ENCODE measurements around the gene SUPT7L. TPM values are rescaled to one million over a fixed set of nuclear protein-coding genes. Genes with fewer than 3 reads are reported as not detected.
"Not testable (repeated sequence)": the region's sequence is repeated elsewhere in the genome, so short reads cannot be mapped to it uniquely, and the experiment has no call there.

The SUPT7L gene
- total RNA-seq, 1 donor from 2014 or later, result 30.5 TPM

DNA sequence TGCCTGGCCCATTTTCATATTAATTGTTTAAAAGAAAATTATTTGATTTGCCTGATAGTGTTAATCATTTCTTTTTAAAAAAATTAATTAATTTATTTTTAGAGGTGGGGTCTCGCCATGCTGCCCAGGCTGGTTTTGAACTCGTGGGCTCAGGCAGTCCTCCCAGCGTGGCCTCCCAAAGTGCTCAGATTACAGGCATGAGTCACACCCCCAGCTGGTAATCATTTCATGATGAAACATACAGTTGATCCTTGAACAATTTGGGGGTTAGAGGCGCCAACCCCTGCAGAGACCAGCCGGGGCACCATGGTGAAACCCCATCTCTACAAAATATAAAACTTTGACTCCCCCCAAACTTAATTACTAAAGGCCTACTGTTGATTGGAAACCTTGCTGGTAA is 26.6 kb downstream of the SUPT7L start:
- intact Hi-C loops (cut with DNase I), result no loop called here
- no peak for TF ChIP-seq CTCF (IDR thresholded peaks at IDR 0.05)
- H3K4me3 ChIP-seq, result no peak overlapping the region
- DNase-seq (no peak), ATAC-seq (no peak)
- peaks cover 99% of the 10 kb centered on the region for H3K36me3 ChIP-seq
- no peaks in the 10 kb centered on the region for H3K4me1 ChIP-seq
- no peak overlapping the region for H3K27ac ChIP-seq
- no peaks in the 10 kb centered on the region for H3K27me3 ChIP-seq
- no peaks in the 10 kb centered on the region for H3K9me3 ChIP-seq

GRCh38 chr2:27634291-27634690 is 29.1 kb downstream of the SUPT7L start:
- H3K4me1 ChIP-seq, result peaks cover 8% of the 10 kb centered on the region
- no peak for DNase-seq
- no peak for TF ChIP-seq CTCF (IDR thresholded peaks at IDR 0.05)
- no peak overlapping the region for H3K27ac ChIP-seq
- no peak overlapping the region for H3K4me3 ChIP-seq
- peaks cover 88% of the 10 kb centered on the region for H3K36me3 ChIP-seq
- H3K27me3 ChIP-seq, result no peaks in the 10 kb centered on the region
- no peak for ATAC-seq
- intact Hi-C loops (cut with DNase I), result no loop called here
- no peaks in the 10 kb centered on the region for H3K9me3 ChIP-seq

DNA sequence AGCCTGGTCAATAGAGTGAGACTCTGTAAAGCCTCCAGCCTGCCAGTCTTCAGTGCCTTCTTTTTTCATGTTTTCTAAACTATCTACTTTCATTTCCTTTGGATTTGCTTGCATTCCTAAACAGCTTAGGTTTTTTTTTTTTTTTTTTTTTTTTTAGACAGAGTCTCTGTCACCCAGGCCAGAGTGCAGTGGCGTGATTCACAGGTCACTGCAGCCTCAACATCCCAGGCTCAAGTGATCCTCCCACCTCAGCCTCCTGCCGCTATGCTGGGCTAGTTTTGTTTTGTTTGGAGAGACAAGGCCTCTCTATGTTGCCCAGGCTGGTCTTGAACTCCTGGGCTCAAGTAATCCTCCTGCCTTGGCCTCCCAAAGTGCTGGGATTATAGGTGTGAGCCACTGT is 33.2 kb downstream of the SUPT7L start:
- intact Hi-C loops (cut with DNase I); ATAC-seq; H3K27me3 ChIP-seq; DNase-seq; H3K27ac ChIP-seq; H3K4me3 ChIP-seq; H3K9me3 ChIP-seq: not testable (repeated sequence)
- H3K4me1 ChIP-seq, result peaks cover 12% of the 10 kb centered on the region
- H3K36me3 ChIP-seq, result peaks cover 47% of the 10 kb centered on the region

DNA sequence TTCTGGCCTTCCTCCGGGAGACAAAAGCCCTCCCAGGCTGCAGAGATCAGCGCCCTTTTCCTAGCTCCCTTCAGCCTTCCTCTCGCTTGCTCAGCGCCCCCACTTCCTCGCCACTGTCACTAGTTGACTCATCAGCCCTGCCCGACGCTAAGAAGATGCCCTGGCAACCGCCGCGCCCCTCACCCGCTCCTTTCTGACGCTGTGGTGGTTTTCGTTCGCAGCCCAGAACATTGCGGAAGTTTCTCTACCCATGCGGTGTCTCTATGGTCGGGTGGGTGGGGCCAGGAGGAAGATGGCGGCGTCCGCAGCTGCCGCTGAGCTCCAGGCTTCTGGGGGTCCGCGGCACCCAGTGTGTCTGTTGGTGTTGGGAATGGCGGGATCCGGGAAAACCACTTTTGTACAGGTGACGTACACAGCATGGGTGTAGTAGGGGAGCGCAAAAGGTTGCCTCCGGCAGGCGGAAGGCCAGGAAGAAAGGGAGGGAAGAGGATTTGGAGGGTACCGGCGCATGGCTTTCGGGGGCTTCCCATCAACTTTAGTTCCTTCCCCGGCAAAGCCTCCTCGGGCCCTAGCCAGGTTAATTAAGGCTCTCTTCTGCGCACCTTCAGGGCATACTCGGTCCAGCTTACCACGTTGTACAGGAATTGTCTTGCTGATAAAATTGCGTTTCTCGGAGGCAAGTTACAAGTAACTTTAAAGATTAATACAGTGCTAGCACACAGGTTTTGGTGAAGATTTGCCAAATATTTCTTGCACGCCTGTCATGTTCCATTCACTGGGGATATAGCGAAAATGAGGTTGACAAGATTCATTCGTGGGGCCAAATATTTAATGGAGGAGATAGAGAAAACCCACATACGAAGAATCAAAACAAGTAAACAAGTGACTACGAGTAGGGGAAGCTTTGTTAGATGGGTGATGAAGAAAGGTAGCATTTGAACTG is 34.4 kb downstream of the SUPT7L start, which contains the start of the genes CCDC121 and GPN1:
Gene CCDC121 (minus strand): TSS at position 246 of the 943 bp plus-strand sequence. CDS start 1,213 bp downstream, outside the sequence.
Gene GPN1 (plus strand): TSS at position 284 of the 943 bp plus-strand sequence. CDS start 9 bp downstream, at position 293.
- peak within 1 kb of the TSS; percentile 73 for H3K27ac ChIP-seq
- peak within 1 kb of the TSS; percentile 86 for H3K4me3 ChIP-seq
- intact Hi-C loops (cut with DNase I), result no loop called here
- peaks cover 12% of the 10 kb centered on the region for H3K4me1 ChIP-seq
- ATAC-seq (peak; percentile 99), DNase-seq (peak; percentile 92)
- TF ChIP-seq CTCF (IDR thresholded peaks at IDR 0.05), result no peak
- H3K9me3 ChIP-seq, result no peaks in the 10 kb centered on the region
- H3K36me3 ChIP-seq, result peaks cover 38% of the 10 kb centered on the region
- H3K27me3 ChIP-seq, result no peaks in the 10 kb centered on the region

DNA sequence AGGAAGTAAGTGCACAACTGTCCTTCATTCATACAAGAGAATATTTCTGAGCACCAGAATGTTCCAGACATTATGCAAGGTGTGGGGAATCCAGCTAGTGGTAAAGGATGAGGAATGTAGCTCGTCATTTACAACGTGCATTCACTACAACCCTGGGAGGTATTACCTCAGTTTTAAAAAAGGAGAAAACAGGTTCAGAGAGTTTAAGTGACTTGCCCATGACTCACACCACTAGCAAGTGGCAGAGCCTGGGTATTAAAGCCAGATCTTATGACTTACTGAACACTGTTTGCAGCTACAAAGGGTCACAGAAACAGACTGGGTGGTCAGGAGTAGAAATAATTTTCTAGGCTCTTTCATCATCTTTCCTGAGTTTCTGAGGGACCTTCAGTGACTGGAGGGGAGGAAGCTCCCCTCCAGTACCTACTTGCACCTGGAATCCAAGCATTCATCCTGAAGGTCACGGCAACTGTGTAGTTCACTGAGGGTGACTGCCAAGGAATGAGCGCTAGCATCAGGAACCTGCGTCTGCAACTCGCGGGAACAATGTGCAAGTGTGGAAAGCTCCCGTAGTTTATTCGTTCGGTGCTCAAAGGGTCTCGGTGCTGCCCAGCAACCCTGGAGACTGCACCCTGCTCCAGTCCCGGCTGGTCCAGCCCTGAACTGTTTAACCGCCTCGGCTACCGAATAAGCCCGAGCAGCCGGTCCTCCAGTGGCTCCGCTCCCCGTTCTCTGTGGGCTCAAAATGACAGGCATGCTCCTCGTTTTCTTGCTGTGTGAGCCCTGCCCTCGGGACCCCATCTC is 35.2 kb downstream of the SUPT7L start:
- no peak for DNase-seq

GRCh38 chr2:27626921-27627320 is 36.5 kb downstream of the SUPT7L start:
- peak overlapping the region; percentile 53 for H3K27ac ChIP-seq
- ATAC-seq, result peak; percentile 34
- intact Hi-C loops (cut with DNase I), result not testable (repeated sequence)

More for the DNA sequence above, 35.2 kb downstream of the SUPT7L start:
- Histone ChIP-seq H3K36me3 (peaks cover 38% of the 10 kb centered on the region), H3K27ac (peak overlapping the region; percentile 73), H3K27me3 (no peaks in the 10 kb centered on the region), H3K4me3 (peak overlapping the region; percentile 86), H3K9me3 (no peaks in the 10 kb centered on the region), H3K4me1 (peaks cover 12% of the 10 kb centered on the region)
- ATAC-seq, result peak; percentile 52
- intact Hi-C loops (cut with DNase I), result no loop called here
- no peak for TF ChIP-seq CTCF (IDR thresholded peaks at IDR 0.05)

DNA sequence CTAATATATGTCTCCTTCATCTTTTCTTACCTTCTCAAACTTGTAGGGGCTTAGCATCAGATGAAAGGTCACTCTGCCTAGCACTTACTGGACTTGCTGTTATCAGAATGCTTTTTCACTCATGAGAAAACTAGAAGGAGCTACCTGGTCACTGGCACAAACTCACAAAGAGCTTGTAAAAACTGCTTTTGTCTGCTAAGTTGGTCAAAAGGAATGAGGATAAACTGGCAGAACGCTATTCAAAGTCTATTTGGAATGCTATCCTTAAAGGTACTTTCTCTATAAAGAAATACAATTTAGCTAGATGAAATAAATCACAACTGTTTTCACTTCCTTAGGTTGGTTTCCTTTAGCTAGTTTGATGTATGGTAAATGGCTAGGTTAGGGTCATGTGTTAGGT is 37.1 kb downstream of the SUPT7L start:
- H3K9me3 ChIP-seq; H3K27me3 ChIP-seq; DNase-seq; H3K4me3 ChIP-seq; intact Hi-C loops (cut with DNase I); ATAC-seq: not testable (repeated sequence)
- Histone ChIP-seq H3K4me1 (peaks cover 12% of the 10 kb centered on the region), H3K27ac (peak overlapping the region; percentile 53), H3K36me3 (peaks cover 40% of the 10 kb centered on the region)

More at GRCh38 chr2:27626921-27627320, 36.5 kb downstream of the SUPT7L start:
- DNase-seq, H3K9me3 ChIP-seq, H3K4me3 ChIP-seq, H3K27me3 ChIP-seq: not testable (repeated sequence)
- peaks cover 12% of the 10 kb centered on the region for H3K4me1 ChIP-seq
- H3K36me3 ChIP-seq, result peaks cover 40% of the 10 kb centered on the region
